ENCODE measurements around the gene FHOD3. TPM values are rescaled to one million over a fixed set of nuclear protein-coding genes. Genes with fewer than 3 reads are reported as not detected.

Gene FHOD3
- total RNA-seq, 4 donors from 2014 or later, result 24.1 to 51.4 (median 33.8) TPM

DNA sequence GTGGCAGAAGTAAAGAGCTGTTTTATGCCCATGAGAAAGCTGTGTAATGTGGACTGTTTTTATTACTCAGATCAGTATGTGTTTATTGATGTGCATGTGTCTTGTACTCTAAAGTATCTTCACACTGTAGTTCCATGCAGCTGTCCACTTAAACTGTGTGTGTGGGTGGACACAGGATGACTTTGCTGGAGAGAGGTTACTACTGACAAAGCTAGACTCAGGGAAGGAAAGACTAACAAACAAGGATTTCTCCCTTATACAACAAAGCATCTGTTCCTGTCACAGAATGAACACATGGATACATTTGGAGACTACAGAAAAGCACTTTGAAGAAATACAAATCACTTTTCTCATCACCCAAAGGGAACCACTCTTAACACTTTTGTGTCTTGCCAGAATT, 10.0 kb downstream of the FHOD3 start:
- TF ChIP-seq POLR2AphosphoS5 (IDR thresholded peaks at IDR 0.05), result no peak
- TF ChIP-seq, protein P1, sequence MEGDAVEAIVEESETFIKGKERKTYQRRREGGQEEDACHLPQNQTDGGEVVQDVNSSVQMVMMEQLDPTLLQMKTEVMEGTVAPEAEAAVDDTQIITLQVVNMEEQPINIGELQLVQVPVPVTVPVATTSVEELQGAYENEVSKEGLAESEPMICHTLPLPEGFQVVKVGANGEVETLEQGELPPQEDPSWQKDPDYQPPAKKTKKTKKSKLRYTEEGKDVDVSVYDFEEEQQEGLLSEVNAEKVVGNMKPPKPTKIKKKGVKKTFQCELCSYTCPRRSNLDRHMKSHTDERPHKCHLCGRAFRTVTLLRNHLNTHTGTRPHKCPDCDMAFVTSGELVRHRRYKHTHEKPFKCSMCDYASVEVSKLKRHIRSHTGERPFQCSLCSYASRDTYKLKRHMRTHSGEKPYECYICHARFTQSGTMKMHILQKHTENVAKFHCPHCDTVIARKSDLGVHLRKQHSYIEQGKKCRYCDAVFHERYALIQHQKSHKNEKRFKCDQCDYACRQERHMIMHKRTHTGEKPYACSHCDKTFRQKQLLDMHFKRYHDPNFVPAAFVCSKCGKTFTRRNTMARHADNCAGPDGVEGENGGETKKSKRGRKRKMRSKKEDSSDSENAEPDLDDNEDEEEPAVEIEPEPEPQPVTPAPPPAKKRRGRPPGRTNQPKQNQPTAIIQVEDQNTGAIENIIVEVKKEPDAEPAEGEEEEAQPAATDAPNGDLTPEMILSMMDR (IDR thresholded peaks at IDR 0.05), result no peak
- TF ChIP-seq EP300 (IDR thresholded peaks at IDR 0.05), result no peak
- TF ChIP-seq POLR2A (IDR thresholded peaks at IDR 0.05; ENCODE audit: low read depth), result no peak
- H3K4me3 ChIP-seq, result no peak overlapping the region
- H3K27me3 ChIP-seq, result no peaks in the 10 kb centered on the region
- peaks cover 0 to 15% (median 4%) of the 10 kb centered on the region in 4 donors for H3K4me1 ChIP-seq
- intact Hi-C loops (cut with DNase I), result no loop called here
- H3K27ac ChIP-seq (replicated peaks in 1 of 4), result no peak overlapping the region
- no peaks in the 10 kb centered on the region for H3K9me3 ChIP-seq
- DNase-seq (ENCODE audit: extremely low spot score), result no peak
- H3K36me3 ChIP-seq, result no peaks in the 10 kb centered on the region

DNA sequence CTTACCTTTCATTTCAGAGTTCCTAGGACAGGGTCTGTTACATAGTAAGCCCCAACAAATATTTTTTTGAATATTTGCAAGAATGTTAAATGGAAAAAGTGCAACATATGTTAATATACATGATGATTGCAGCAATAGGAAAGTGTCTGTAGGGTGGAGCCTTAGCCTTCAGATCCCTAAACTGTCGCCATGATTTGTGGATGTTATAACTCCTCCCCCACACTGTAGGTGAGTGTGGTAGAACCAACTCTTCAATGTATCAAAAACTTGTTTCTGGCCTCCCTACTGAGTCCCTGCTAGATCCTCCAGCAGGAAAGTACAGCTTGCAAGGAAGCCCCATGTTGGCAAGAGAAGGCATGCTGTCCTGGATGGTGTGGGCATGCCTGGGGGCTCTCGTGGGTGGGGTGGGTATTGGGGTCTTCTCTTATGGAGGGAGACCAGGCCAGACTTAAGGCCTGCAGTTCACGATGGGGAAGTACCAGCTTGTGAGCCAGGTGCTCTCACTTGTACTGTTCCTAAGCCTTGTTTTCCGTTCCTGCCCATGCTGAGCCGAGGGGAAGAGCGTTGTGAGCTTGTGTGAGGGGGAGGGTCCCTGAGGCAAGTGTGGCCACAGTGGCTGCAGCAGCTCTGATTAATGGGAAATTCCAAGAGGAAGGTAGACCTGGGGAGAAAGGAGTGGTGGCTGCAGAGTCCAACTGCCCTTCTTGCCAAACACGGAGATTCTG, 11.4 kb downstream of the FHOD3 start:
- Histone ChIP-seq H3K4me1 (peaks cover 0 to 25% (median 4%) of the 10 kb centered on the region in 4 donors), H3K36me3 (no peaks in the 10 kb centered on the region), H3K27me3 (no peaks in the 10 kb centered on the region), H3K9me3 (no peaks in the 10 kb centered on the region), H3K4me3 (no peak overlapping the region), H3K27ac (replicated peaks in 1 of 4) (no peak overlapping the region)
- DNase-seq (ENCODE audit: extremely low spot score), result no peak
- 83% methylated on average over 7 of the region's 7 CpGs for WGBS
- intact Hi-C loops (cut with DNase I), result no loop called here
- TF ChIP-seq, protein P1 (IDR thresholded peaks at IDR 0.05), result no peak
- TF ChIP-seq POLR2AphosphoS5 (IDR thresholded peaks at IDR 0.05), result no peak
- TF ChIP-seq EP300 (IDR thresholded peaks at IDR 0.05), result no peak
- TF ChIP-seq POLR2A (IDR thresholded peaks at IDR 0.05; ENCODE audit: low read depth), result no peak

DNA sequence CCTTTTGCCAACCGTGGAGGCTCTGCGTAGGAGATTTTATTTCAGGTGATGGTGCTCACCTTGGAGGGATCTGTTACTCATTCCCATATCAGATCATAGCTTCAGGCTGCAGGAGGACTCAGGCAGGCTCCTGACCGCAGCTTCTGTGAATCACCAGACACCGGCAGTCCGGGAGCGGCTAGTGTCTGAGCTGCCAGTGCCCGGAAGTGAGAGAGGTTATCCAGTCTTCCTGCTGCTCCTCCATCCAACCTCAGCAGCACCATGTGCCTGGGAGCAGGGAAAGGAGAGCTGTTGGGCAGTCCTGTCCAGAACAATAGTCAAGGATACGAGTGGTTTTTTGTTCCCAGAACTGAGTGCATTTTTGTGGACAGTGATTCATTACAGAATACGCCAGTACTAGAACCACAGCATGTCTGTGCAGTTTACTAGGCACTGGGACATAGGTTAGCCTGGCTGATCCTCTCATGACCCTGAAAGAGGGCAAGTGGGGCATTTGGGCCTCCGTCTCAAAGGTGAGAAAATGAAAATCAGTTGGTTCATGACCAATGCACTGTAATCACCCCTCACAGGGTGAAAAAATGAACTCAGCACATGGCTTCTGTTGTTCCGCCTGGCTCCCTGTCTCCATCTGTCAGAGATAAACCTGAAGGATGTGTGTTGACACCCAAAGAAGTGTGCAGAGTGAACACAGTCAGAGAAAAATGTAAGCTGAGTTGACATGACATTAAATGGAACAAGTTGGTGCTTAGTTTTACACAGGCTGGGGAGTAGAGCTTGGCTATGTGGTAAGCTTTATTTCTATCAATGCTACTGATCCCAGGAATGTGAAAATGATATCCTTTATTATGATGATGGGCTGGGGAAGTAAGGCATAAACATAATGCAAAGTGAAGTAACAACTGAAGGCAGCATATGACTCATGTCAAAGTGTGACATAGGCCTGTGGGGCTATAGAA, 12.2 kb downstream of the FHOD3 start:
- peaks cover 0 to 25% (median 4%) of the 10 kb centered on the region in 4 donors for H3K4me1 ChIP-seq
- H3K4me3 ChIP-seq, result no peak overlapping the region
- H3K27me3 ChIP-seq, result no peaks in the 10 kb centered on the region
- no peaks in the 10 kb centered on the region for H3K9me3 ChIP-seq
- H3K36me3 ChIP-seq, result no peaks in the 10 kb centered on the region
- no peak overlapping the region for H3K27ac ChIP-seq (replicated peaks in 1 of 4)
- WGBS, result 75% methylated on average over 11 of the region's 11 CpGs
- TF ChIP-seq POLR2AphosphoS5 (IDR thresholded peaks at IDR 0.05), result no peak
- TF ChIP-seq POLR2A (IDR thresholded peaks at IDR 0.05; ENCODE audit: low read depth), result no peak
- TF ChIP-seq, protein P1 (IDR thresholded peaks at IDR 0.05), result no peak
- TF ChIP-seq EP300 (IDR thresholded peaks at IDR 0.05), result no peak
- intact Hi-C loops (cut with DNase I), result no loop called here
- no peak for DNase-seq (ENCODE audit: extremely low spot score)

DNA sequence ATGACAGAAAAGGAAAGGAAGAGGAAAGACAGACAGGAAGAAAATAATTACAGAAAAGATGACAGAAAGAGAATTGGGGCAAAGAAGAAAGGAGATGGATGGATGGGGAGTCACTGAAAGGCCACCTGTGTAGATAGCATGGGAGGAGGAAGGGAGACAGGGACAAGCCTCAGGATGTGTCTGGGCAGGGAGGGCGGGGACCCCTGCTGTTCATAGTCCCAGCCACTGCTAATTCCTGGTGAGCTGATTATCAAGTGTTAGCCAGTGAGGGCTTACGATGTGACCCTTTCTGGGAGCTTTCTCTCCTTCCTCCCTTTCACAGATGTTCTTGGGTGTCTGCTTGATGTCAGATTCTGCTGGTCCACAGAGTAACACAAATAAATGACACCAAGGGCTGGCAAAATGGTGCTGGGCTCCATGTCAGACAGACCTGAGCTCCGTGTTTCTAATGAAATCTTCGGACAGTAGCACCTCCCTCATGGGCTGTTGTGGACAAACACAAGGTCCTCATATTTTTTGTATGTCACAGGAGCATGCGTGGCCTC, 13.6 kb downstream of the FHOD3 start:
- intact Hi-C loops (cut with DNase I), result no loop called here
- no peak for DNase-seq (ENCODE audit: extremely low spot score)
- TF ChIP-seq, protein P1 (IDR thresholded peaks at IDR 0.05), result no peak
- no peak for TF ChIP-seq POLR2A (IDR thresholded peaks at IDR 0.05; ENCODE audit: low read depth)
- TF ChIP-seq EP300 (IDR thresholded peaks at IDR 0.05), result no peak
- no peak for TF ChIP-seq POLR2AphosphoS5 (IDR thresholded peaks at IDR 0.05)
- Histone ChIP-seq H3K36me3 (no peaks in the 10 kb centered on the region), H3K27me3 (no peaks in the 10 kb centered on the region), H3K27ac (replicated peaks in 1 of 4) (no peak overlapping the region), H3K4me3 (no peak overlapping the region), H3K9me3 (no peaks in the 10 kb centered on the region), H3K4me1 (peaks cover 0 to 25% (median 4%) of the 10 kb centered on the region in 4 donors)
- WGBS, result 91% methylated on average over 5 of the region's 5 CpGs

Measured in esophagus muscularis mucosa (tissue), 4 donors.